GM19035 (cell line): ENCODE data around the gene HSD17B4.
"Not testable (repeated sequence)": the region's sequence is repeated elsewhere in the genome, so short reads cannot be mapped to it uniquely, and the experiment has no call there.

Source experiments
- ATAC-seq: cut with Tn5 transposase; IDR thresholded peaks from one replicate; pipeline ENCODE4 v1.9.1; 2021; ENCODE audit not compliant: unreplicated experiment

Gene HSD17B4

GRCh38 chr5:119478781-119479180 lies 26.5 kb downstream of the HSD17B4 start:
- ATAC-seq = no peak

- not testable (repeated sequence) for ATAC-seq
These were observed 28.3 kb downstream of the HSD17B4 start for GRCh38 chr5:119480629-119481028.

- no peak for ATAC-seq
These were observed 30.9 kb downstream of the HSD17B4 start for GRCh38 chr5:119483155-119483554.

- ATAC-seq = no peak
These were observed 32.6 kb downstream of the HSD17B4 start for GRCh38 chr5:119484884-119485283.

GRCh38 chr5:119501671-119502179 lies 49.4 kb downstream of the HSD17B4 start:
- no peak for ATAC-seq

GRCh38 chr5:119503939-119504338 lies 51.6 kb downstream of the HSD17B4 start:
- not testable (repeated sequence) for ATAC-seq

GRCh38 chr5:119512277-119512676 lies 60.0 kb downstream of the HSD17B4 start:
- no peak for ATAC-seq

GRCh38 chr5:119515192-119515591 lies 62.9 kb downstream of the HSD17B4 start:
- no peak for ATAC-seq

- not testable (repeated sequence) for ATAC-seq
These were observed 64.8 kb downstream of the HSD17B4 start for GRCh38 chr5:119517115-119517514.

GRCh38 chr5:119521232-119521631 lies 68.9 kb downstream of the HSD17B4 start:
- no peak for ATAC-seq

- no peak for ATAC-seq
These were observed 70.5 kb downstream of the HSD17B4 start for GRCh38 chr5:119522841-119523240.

GRCh38 chr5:119524485-119524884 lies 72.2 kb downstream of the HSD17B4 start:
- ATAC-seq = no peak

- ATAC-seq = no peak
These were observed 75.1 kb downstream of the HSD17B4 start for GRCh38 chr5:119527351-119527750.

GRCh38 chr5:119529811-119530210 lies 77.5 kb downstream of the HSD17B4 start:
- no peak for ATAC-seq

- ATAC-seq = no peak
These were observed 80.3 kb downstream of the HSD17B4 start for GRCh38 chr5:119532637-119533036.

GRCh38 chr5:119537704-119538103 lies 85.4 kb downstream of the HSD17B4 start:
- peak; percentile 100 for ATAC-seq

GRCh38 chr5:119541716-119542115 lies 89.4 kb downstream of the HSD17B4 start:
- no peak for ATAC-seq

- ATAC-seq = no peak
These were observed 99.5 kb downstream of the HSD17B4 start for GRCh38 chr5:119551819-119552218.

- ATAC-seq = no peak
These were observed 102.3 kb downstream of the HSD17B4 start for GRCh38 chr5:119554597-119554996.

GRCh38 chr5:119570910-119571309 lies 118.6 kb downstream of the HSD17B4 start:
- no peak for ATAC-seq

GRCh38 chr5:119578937-119579336 lies 126.6 kb downstream of the HSD17B4 start:
- peak; percentile 83 for ATAC-seq

- no peak for ATAC-seq
These were observed 130.7 kb downstream of the HSD17B4 start for GRCh38 chr5:119582987-119583386.

- peak; percentile 64 for ATAC-seq
These were observed 131.4 kb downstream of the HSD17B4 start for GRCh38 chr5:119583684-119584083.
